Measurements from ENCODE around the gene CAMK1. TPM values are rescaled to one million over a fixed set of nuclear protein-coding genes. Genes with fewer than 3 reads are reported as not detected.
"Not testable (repeated sequence)": the region's sequence is repeated elsewhere in the genome, so short reads cannot be mapped to it uniquely, and the experiment has no call there.

CAMK1 gene
- total and polyA plus RNA-seq, 8 donors, result 2.0 to 23.7 (median 5.4) TPM

DNA sequence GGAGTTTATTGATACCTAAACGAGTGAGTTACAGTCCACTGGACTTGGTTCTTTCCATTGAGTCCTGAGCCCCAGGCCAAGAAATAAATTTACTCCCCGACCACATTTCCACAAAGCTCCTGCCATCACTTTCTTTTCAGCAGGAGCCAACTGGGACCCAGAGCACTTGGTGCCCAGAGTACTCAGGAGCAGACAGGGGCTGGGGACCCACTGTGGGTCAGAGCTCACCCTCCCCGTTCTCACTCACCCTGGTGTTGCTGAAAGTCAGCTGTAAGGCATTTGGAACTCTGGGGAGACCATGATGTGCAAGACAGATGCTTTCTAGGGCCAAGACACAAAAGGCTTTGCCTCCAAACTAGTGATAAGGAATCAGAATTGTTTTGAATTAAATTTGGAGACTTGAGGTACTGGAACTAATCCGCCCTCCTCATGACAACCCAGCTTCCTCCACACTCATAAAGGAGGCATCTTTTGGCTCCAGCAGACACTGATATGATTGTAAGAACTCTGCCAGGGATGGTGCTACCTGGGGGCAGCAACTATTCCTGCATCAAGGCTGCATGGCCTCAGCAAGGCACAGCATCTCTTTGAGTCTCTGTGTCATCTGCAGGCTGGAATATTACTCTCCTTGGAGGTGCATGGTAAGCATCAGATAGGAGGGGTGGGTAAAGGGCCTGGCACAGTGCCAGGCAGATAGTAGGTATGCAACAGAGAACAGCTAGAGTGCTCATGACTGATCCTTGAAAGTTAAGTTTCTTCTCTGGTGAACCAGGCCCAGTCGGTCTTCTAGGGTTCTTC is 7.3 kb upstream of the CAMK1 start:
- H3K4me3 ChIP-seq, result no peak overlapping the region
- 79 to 80% methylated on average over 5 of the region's 5 CpGs for WGBS, 2 donors

DNA sequence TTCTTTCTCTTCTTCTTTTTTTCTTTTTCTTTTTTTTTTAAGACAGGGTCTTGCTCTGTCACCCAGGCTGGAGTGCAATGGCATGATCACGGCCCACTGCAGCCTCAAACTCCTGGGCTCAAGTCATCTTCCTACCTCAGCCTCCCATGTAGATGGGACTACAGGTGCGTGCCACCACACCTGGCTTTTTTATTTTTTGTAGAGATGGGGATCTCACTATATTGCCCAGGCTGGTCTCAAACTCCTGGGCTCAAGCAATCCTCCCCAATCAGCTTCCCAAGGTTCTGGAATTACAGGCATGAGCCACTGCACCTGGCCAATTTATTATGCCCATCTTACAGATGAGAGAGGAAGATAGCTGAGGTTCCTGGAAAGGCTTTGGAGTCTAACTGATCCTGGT is 1.3 kb upstream of the CAMK1 start:
- H3K27me3 ChIP-seq; intact Hi-C loops (cut with DNase I); ATAC-seq; H3K36me3 ChIP-seq; H3K4me1 ChIP-seq; FAIRE-seq; DNase-seq; H3K9me3 ChIP-seq; H3K4me3 ChIP-seq: not testable (repeated sequence)
- H3K27ac ChIP-seq, result peak overlapping the region in 2 of 4 donors; percentile 72 to 77
- 90% methylated on average over 2 of the region's 2 CpGs for WGBS, 2 donors

More for the DNA sequence above, 7.3 kb upstream of the CAMK1 start:
- intact Hi-C loops (cut with DNase I), result no loop called here
- Histone ChIP-seq H3K27ac (no peak overlapping the region), H3K36me3 (peaks cover 0 to 2% (median 0%) of the 10 kb centered on the region in 3 donors), H3K4me1 (no peaks in the 10 kb centered on the region), H3K27me3 (no peaks in the 10 kb centered on the region), H3K9me3 (no peaks in the 10 kb centered on the region)
- DNase-seq (no peak), FAIRE-seq (no peak), ATAC-seq (no peak)
- TF ChIP-seq CTCF (IDR thresholded peaks at IDR 0.05), result no peak

- intact Hi-C loops (cut with DNase I), result no loop called here
- no peak for TF ChIP-seq CTCF (IDR thresholded peaks at IDR 0.05)
- ATAC-seq, result peak; percentile 64 to 79 (median 69)
- 3 to 4% methylated on average over 15 of the region's 15 CpGs for whole genome bisulfite sequencing, 2 donors
- H3K27me3 ChIP-seq, result no peaks in the 10 kb centered on the region
- H3K27ac ChIP-seq, result peak overlapping the region; percentile 49 to 77 (median 66)
- H3K4me1 ChIP-seq, result peaks cover 3 to 9% (median 5%) of the 10 kb centered on the region in 3 donors
- FAIRE-seq, result no peak
- no peaks in the 10 kb centered on the region for H3K9me3 ChIP-seq
- H3K4me3 ChIP-seq, result peak overlapping the region; percentile 40 to 63 (median 48)
- H3K36me3 ChIP-seq, result no peaks in the 10 kb centered on the region
- DNase-seq, result peak; percentile 91 to 98 (median 94)
These were observed 597 bp upstream of the CAMK1 start for GRCh38 chr3:9770276-9770812.

DNA sequence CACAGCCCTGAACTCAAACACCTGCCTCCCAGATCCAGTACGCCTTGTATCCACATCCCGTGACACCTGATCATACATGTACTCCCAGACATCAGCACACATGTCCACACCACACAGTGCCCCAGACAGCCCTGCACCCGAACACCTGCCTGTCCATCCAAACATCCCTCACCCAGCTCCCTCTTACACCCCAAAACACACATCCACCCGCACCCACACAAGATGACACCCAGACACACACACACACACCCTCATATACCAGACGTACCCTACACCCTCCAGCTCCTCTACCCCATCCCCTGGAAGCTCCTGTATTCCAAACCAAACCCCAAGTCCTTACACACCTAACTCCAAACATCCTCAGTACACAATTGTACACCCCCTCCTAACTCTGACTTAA is 735 bp downstream of the CAMK1 start:
- 69 to 77% methylated on average over 5 of the region's 5 CpGs for WGBS, 2 donors
- peak overlapping the region in 2 of 4 donors; percentile 49 to 72 for H3K27ac ChIP-seq
- TF ChIP-seq CTCF (IDR thresholded peaks at IDR 0.05), result no peak
- FAIRE-seq (no peak), ATAC-seq (no peak), DNase-seq (no peak)
- intact Hi-C loops (cut with DNase I), result no loop called here
- H3K9me3 ChIP-seq, result no peaks in the 10 kb centered on the region
- no peaks in the 10 kb centered on the region for H3K36me3 ChIP-seq
- no peaks in the 10 kb centered on the region for H3K27me3 ChIP-seq
- H3K4me3 ChIP-seq, result peak overlapping the region; percentile 40 to 63 (median 48)
- peaks cover 3 to 9% (median 5%) of the 10 kb centered on the region in 3 donors for H3K4me1 ChIP-seq

- Histone ChIP-seq H3K9me3 (no peaks in the 10 kb centered on the region), H3K36me3 (no peaks in the 10 kb centered on the region), H3K4me3 (no peak overlapping the region), H3K27me3 (no peaks in the 10 kb centered on the region), H3K4me1 (peaks cover 3 to 9% (median 5%) of the 10 kb centered on the region in 3 donors), H3K27ac (no peak overlapping the region)
- WGBS, 2 donors, result 81 to 83% methylated on average over 6 of the region's 6 CpGs
- ATAC-seq (no peak), FAIRE-seq (no peak), DNase-seq (no peak)
- intact Hi-C loops (cut with DNase I), result no loop called here
- TF ChIP-seq CTCF (IDR thresholded peaks at IDR 0.05), result no peak
These were observed 1.5 kb downstream of the CAMK1 start for GRCh38 chr3:9768141-9768775.
